Mesenchymal stem cell (in vitro differentiated cells and primary cell): ENCODE measurements around the gene IQGAP1.

Experiments used
- DNase-seq: peaks from one replicate; pipeline ENCODE4 v3.0.0-alpha.2; 2013
- H2AFZ ChIP-seq: one replicate; pipeline ENCODE4 v1.6.1; 2013; ENCODE audit warnings: low read depth, mild to moderate bottlenecking, control low read depth, inconsistent platforms, low read length, moderate library complexity
- H2AK5ac ChIP-seq: 2 replicates; pipeline ENCODE4 v1.6.1; 2013; ENCODE audit warnings: low read length, moderate library complexity, mild to moderate bottlenecking, inconsistent platforms; ENCODE audit not compliant: severe bottlenecking
- H2BK120ac ChIP-seq: one replicate; pipeline ENCODE4 v1.6.1; 2013; ENCODE audit warnings: low read depth, mild to moderate bottlenecking, inconsistent platforms, low read length, moderate library complexity
- H2BK12ac ChIP-seq, 2 experiments: one replicate each; pipeline ENCODE4 v1.6.1; 2013; ENCODE audit warnings: inconsistent platforms in 2 of 2, low read length in 2 of 2, mild to moderate bottlenecking in 2 of 2, moderate library complexity in 2 of 2, control low read depth in 1 of 2
- H2BK15ac ChIP-seq: one replicate; pipeline ENCODE4 v1.6.1; 2013; ENCODE audit warnings: mild to moderate bottlenecking, low read depth, inconsistent platforms; ENCODE audit not compliant: poor library complexity, severe bottlenecking
- H2BK5ac ChIP-seq: 2 replicates; pipeline ENCODE4 v1.6.1; 2013; ENCODE audit warnings: low read depth, mild to moderate bottlenecking, low read length, control low read depth, inconsistent platforms; ENCODE audit not compliant: poor library complexity, severe bottlenecking
- H3K14ac ChIP-seq, 2 experiments: one replicate each; pipeline ENCODE4 v1.6.1; 2013; ENCODE audit warnings: inconsistent platforms in 2 of 2, low read length in 2 of 2, control low read depth in 1 of 2, mild to moderate bottlenecking in 1 of 2, moderate library complexity in 1 of 2
- H3K18ac ChIP-seq, 2 experiments: one replicate each; pipeline ENCODE4 v1.6.1; 2013; ENCODE audit warnings: inconsistent platforms in 2 of 2, low read length in 2 of 2, control low read depth in 1 of 2, low read depth in 1 of 2, mild to moderate bottlenecking in 1 of 2
- H3K23ac ChIP-seq, 2 experiments: one replicate each; pipeline ENCODE4 v1.6.1; 2013; ENCODE audit warnings: inconsistent platforms in 2 of 2, low read length in 2 of 2, mild to moderate bottlenecking in 2 of 2, moderate library complexity in 2 of 2, control low read depth in 1 of 2
- H3K27ac ChIP-seq: 2 replicates; pipeline ENCODE4 v1.5.1; 2013; ENCODE audit warnings: mild to moderate bottlenecking, moderate library complexity, low read length, control low read depth, inconsistent platforms; ENCODE audit not compliant: poor library complexity, severe bottlenecking
- H3K27me3 ChIP-seq, 2 experiments: 2 replicates each; pipeline versions ENCODE4 v1.6.1 to v1.7.0; 2013; ENCODE audit warnings: low read length in 2 of 2, mild to moderate bottlenecking in 2 of 2, moderate library complexity in 2 of 2, control low read depth in 1 of 2, inconsistent platforms in 1 of 2; ENCODE audit not compliant: control insufficient read depth in 1 of 2, insufficient read depth in 1 of 2
- H3K36me3 ChIP-seq, 2 experiments: 2 replicates each; pipeline versions ENCODE4 v1.6.1 to v1.7.0; 2013; ENCODE audit warnings: low read length in 2 of 2, control low read depth in 1 of 2, inconsistent platforms in 1 of 2, low read depth in 1 of 2, mild to moderate bottlenecking in 1 of 2; ENCODE audit not compliant: insufficient read depth in 2 of 2, control insufficient read depth in 1 of 2
- H3K4ac ChIP-seq, 2 experiments: one replicate each; pipeline ENCODE4 v1.6.1; 2013; ENCODE audit warnings: inconsistent platforms in 2 of 2, low read length in 2 of 2, mild to moderate bottlenecking in 2 of 2, moderate library complexity in 2 of 2, control low read depth in 1 of 2, low read depth in 1 of 2
- H3K4me1 ChIP-seq: 2 replicates; pipeline ENCODE4 v1.6.1; 2013; ENCODE audit warnings: low read depth, low read length, control low read depth; ENCODE audit not compliant: control insufficient read depth, insufficient read depth
- H3K4me2 ChIP-seq: 2 replicates; pipeline ENCODE4 v1.6.1; 2013; ENCODE audit warnings: low read length, mild to moderate bottlenecking, inconsistent platforms; ENCODE audit not compliant: poor library complexity, severe bottlenecking
- H3K4me3 ChIP-seq, 2 experiments: 2 replicates each; pipeline versions ENCODE4 v1.5.1 to v1.7.0; 2013; ENCODE audit warnings: low read length in 2 of 2, mild to moderate bottlenecking in 2 of 2, control low read depth in 1 of 2, low read depth in 1 of 2; ENCODE audit not compliant: insufficient read depth in 1 of 2
- H3K79me1 ChIP-seq: replicated peaks from 2 replicates; pipeline ENCODE4 v1.6.1; 2013; ENCODE audit warnings: mild to moderate bottlenecking, control low read depth, low read length, inconsistent platforms; ENCODE audit not compliant: poor library complexity, severe bottlenecking
- H3K9ac ChIP-seq: 2 replicates; pipeline ENCODE4 v1.7.0; 2013; ENCODE audit warnings: mild to moderate bottlenecking, low read length, moderate library complexity
- H3K9me3 ChIP-seq: 2 replicates; pipeline ENCODE4 v1.7.0; 2013; ENCODE audit warnings: mild to moderate bottlenecking, low read length; ENCODE audit not compliant: control insufficient read depth
- H4K8ac ChIP-seq: one replicate; pipeline ENCODE4 v1.6.1; 2013; ENCODE audit warnings: inconsistent platforms, mild to moderate bottlenecking, low read length, moderate library complexity
- H4K91ac ChIP-seq: one replicate; pipeline ENCODE4 v1.6.1; 2013; ENCODE audit warnings: mild to moderate bottlenecking, low read length, inconsistent platforms
- WGBS: methylation state at CpG from one replicate; pipeline ENCODE4 v1.1.7; 2013; ENCODE audit warnings: mixed read lengths; 5-methylcytosine and 5-hydroxymethylcytosine counted together

Gene IQGAP1

DNA sequence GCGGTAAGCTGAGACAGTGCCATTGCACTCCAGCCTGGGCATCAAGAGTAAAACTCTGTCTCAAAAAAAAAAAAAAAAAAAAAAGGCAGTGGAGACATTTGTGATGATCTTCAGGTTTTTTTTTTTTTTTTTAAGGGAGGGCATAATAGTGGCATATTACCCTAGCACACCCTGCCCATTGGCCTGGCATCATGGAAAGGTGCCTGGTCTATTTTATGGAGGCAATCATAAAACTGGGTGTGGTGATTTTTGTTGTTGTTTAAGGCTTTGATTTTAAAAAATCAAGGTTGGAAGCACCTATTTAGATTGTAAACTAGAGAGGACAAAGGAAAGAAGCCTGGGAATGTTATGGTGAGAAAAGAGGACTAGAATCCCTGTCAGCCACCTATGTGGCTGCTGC, 6.0 kb downstream of the IQGAP1 start:
- H3K27ac ChIP-seq, result no peak overlapping the region
- H2BK15ac ChIP-seq, result no peak overlapping the region
- no peak overlapping the region for H3K4me3 ChIP-seq
- no peak overlapping the region for H4K91ac ChIP-seq
- no peak overlapping the region for H2BK12ac ChIP-seq
- H3K9ac ChIP-seq, result no peak overlapping the region
- H3K27me3 ChIP-seq, result no peaks in the 10 kb centered on the region
- no peak overlapping the region for H3K4me2 ChIP-seq
- no peak overlapping the region for H2AK5ac ChIP-seq
- H4K8ac ChIP-seq, result no peak overlapping the region
- no peaks in the 10 kb centered on the region for H3K79me1 ChIP-seq
- H2AFZ ChIP-seq, result no peak overlapping the region
- no peak overlapping the region for H3K4ac ChIP-seq
- 100% methylated on average over 1 of the region's 1 CpG for WGBS
- no peak overlapping the region for H3K23ac ChIP-seq
- peaks cover 10 to 48% of the 10 kb centered on the region in 2 experiments for H3K36me3 ChIP-seq
- H2BK5ac ChIP-seq, result no peak overlapping the region
- peak overlapping the region in 1 of 2 experiments; percentile 28 for H3K18ac ChIP-seq
- no peaks in the 10 kb centered on the region for H3K9me3 ChIP-seq
- H3K4me1 ChIP-seq, result peaks cover 15% of the 10 kb centered on the region
- DNase-seq, result no peak
- H3K14ac ChIP-seq, result no peak overlapping the region
- no peak overlapping the region for H2BK120ac ChIP-seq

- H2AFZ ChIP-seq, result no peak overlapping the region
- no peak overlapping the region for H2BK15ac ChIP-seq
- H4K8ac ChIP-seq, result no peak overlapping the region
- H3K79me1 ChIP-seq, result no peaks in the 10 kb centered on the region
- no peak overlapping the region for H2BK120ac ChIP-seq
- no peak overlapping the region for H3K14ac ChIP-seq
- H3K4ac ChIP-seq, result no peak overlapping the region
- peak overlapping the region; percentile 7 for H3K9ac ChIP-seq
- no peak overlapping the region for H3K18ac ChIP-seq
- no peak overlapping the region for H3K4me3 ChIP-seq
- no peaks in the 10 kb centered on the region for H3K9me3 ChIP-seq
- no peak overlapping the region for H2AK5ac ChIP-seq
- no peak for DNase-seq
- H3K4me1 ChIP-seq, result peaks cover 11% of the 10 kb centered on the region
- no peak overlapping the region for H3K4me2 ChIP-seq
- no peak overlapping the region for H3K23ac ChIP-seq
- H3K27me3 ChIP-seq, result no peaks in the 10 kb centered on the region
- H4K91ac ChIP-seq, result no peak overlapping the region
- 94% methylated on average over 11 of the region's 12 CpGs for WGBS
- H3K36me3 ChIP-seq, result peaks cover 10 to 48% of the 10 kb centered on the region in 2 experiments
- no peak overlapping the region for H2BK12ac ChIP-seq
- H2BK5ac ChIP-seq, result peak overlapping the region; percentile 4
- H3K27ac ChIP-seq, result no peak overlapping the region
These were observed 6.9 kb downstream of the IQGAP1 start for GRCh38 chr15:90394748-90395442.

GRCh38 chr15:90396321-90396720, 8.3 kb downstream of the IQGAP1 start:
- H3K36me3 ChIP-seq, result peaks cover 6 to 38% of the 10 kb centered on the region in 2 experiments
- no peak overlapping the region for H2BK120ac ChIP-seq
- no peak overlapping the region for H2AK5ac ChIP-seq
- no peak overlapping the region for H3K4me2 ChIP-seq
- no peaks in the 10 kb centered on the region for H3K79me1 ChIP-seq
- H2BK5ac ChIP-seq, result no peak overlapping the region
- H3K4ac ChIP-seq, result no peak overlapping the region
- H3K27me3 ChIP-seq, result no peaks in the 10 kb centered on the region
- no peak overlapping the region for H3K23ac ChIP-seq
- no peak for DNase-seq
- no peak overlapping the region for H2BK15ac ChIP-seq
- H4K91ac ChIP-seq, result no peak overlapping the region
- no peak overlapping the region for H3K18ac ChIP-seq
- no peak overlapping the region for H3K9ac ChIP-seq
- no peak overlapping the region for H2AFZ ChIP-seq
- peaks cover 9% of the 10 kb centered on the region for H3K4me1 ChIP-seq
- no peaks in the 10 kb centered on the region for H3K9me3 ChIP-seq
- H3K27ac ChIP-seq, result peak overlapping the region; percentile 11
- H3K4me3 ChIP-seq, result no peak overlapping the region
- H4K8ac ChIP-seq, result no peak overlapping the region
- no peak overlapping the region for H2BK12ac ChIP-seq
- H3K14ac ChIP-seq, result no peak overlapping the region
- 96% methylated on average over 2 of the region's 4 CpGs for WGBS

- peak overlapping the region; percentile 80 for H4K8ac ChIP-seq
- peak overlapping the region; percentile 44 to 71 for H3K18ac ChIP-seq
- peaks cover 12% of the 10 kb centered on the region for H3K4me1 ChIP-seq
- H3K4me3 ChIP-seq, result peak overlapping the region in 1 of 2 experiments; percentile 56
- H2BK12ac ChIP-seq, result peak overlapping the region; percentile 12 to 98
- H3K27me3 ChIP-seq, result no peaks in the 10 kb centered on the region
- peak; percentile 77 for DNase-seq
- no peak overlapping the region for H3K23ac ChIP-seq
- peaks cover 9 to 12% of the 10 kb centered on the region in 2 experiments for H3K36me3 ChIP-seq
- H4K91ac ChIP-seq, result peak overlapping the region; percentile 72
- peak overlapping the region in 1 of 2 experiments; percentile 34 for H3K4ac ChIP-seq
- no peak overlapping the region for H3K14ac ChIP-seq
- no peak overlapping the region for H2BK15ac ChIP-seq
- peak overlapping the region; percentile 90 for H2AK5ac ChIP-seq
- peak overlapping the region; percentile 96 for H3K27ac ChIP-seq
- H3K9me3 ChIP-seq, result no peaks in the 10 kb centered on the region
- peak overlapping the region; percentile 24 for H3K4me2 ChIP-seq
- 28% methylated on average over 3 of the region's 7 CpGs for WGBS
- H3K79me1 ChIP-seq, result no peaks in the 10 kb centered on the region
- H2BK120ac ChIP-seq, result peak overlapping the region; percentile 83
- H2BK5ac ChIP-seq, result peak overlapping the region; percentile 66
- no peak overlapping the region for H2AFZ ChIP-seq
- H3K9ac ChIP-seq, result peak overlapping the region; percentile 93
These were observed 12.1 kb downstream of the IQGAP1 start for GRCh38 chr15:90400005-90400758.
